IPS DF 6.9 (cell line): ENCODE data around the gene PLAU.

Experiments
- DNase-seq: peaks from one replicate; pipeline ENCODE4 v3.0.0-alpha.2; 2013; ENCODE audit warnings: low read depth, low spot score
- H3K27ac ChIP-seq: one replicate; pipeline ENCODE4 v1.5.1; 2013; ENCODE audit warnings: low read length, control low read depth
- H3K27me3 ChIP-seq: 2 replicates; pipeline ENCODE4 v1.6.1; 2013; ENCODE audit warnings: mild to moderate bottlenecking, low read length; ENCODE audit not compliant: control insufficient read depth, insufficient read depth
- H3K36me3 ChIP-seq: 2 replicates; pipeline ENCODE4 v1.6.1; 2013; ENCODE audit warnings: low read length; ENCODE audit not compliant: control insufficient read depth, insufficient read depth
- H3K4me1 ChIP-seq: 2 replicates; pipeline ENCODE4 v1.6.1; 2013; ENCODE audit warnings: low read length; ENCODE audit not compliant: control insufficient read depth, insufficient read depth
- H3K4me3 ChIP-seq: 2 replicates; pipeline ENCODE4 v1.5.1; 2013; ENCODE audit warnings: mild to moderate bottlenecking, low read length
- H3K9me3 ChIP-seq: 2 replicates; pipeline ENCODE4 v1.6.1; 2013; ENCODE audit warnings: low read length, inconsistent platforms; ENCODE audit not compliant: control insufficient read depth, insufficient read depth
- WGBS: extraction: QIAGEN DNeasy Blood & Tissue Kit; methylation state at CpG from one replicate; pipeline ENCODE4 v1.1.7; 2013; ENCODE audit warnings: mixed read lengths, missing lambda C conversion rate; ENCODE audit not compliant: insufficient read length, insufficient coverage; 5-methylcytosine and 5-hydroxymethylcytosine counted together

Gene PLAU

GRCh38 chr10:73868655-73869195 is 42.2 kb upstream of the PLAU start:
- Histone ChIP-seq H3K36me3 (peaks cover 2% of the 10 kb centered on the region), H3K4me1 (peaks cover 4% of the 10 kb centered on the region; the same call in 1 of the 2 replicates), H3K27ac (no peak overlapping the region), H3K4me3 (no peak overlapping the region), H3K27me3 (no peaks in the 10 kb centered on the region), H3K9me3 (no peaks in the 10 kb centered on the region)
- no peak for DNase-seq
- no CpG with 5 or more reads among the region's 5 CpGs for WGBS

GRCh38 chr10:73871295-73872189 is 39.4 kb upstream of the PLAU start:
- H3K36me3 ChIP-seq, result peaks cover 2% of the 10 kb centered on the region; the same call in 1 of the 2 replicates
- no CpG with 5 or more reads among the region's 8 CpGs for WGBS
- 0 out of 2 replicates have a peak, but pooled peaks cover 3% of the 10 kb centered on the region for H3K4me1 ChIP-seq
- no peaks in the 10 kb centered on the region for H3K9me3 ChIP-seq
- no peaks in the 10 kb centered on the region for H3K27me3 ChIP-seq
- no peak for DNase-seq
- H3K4me3 ChIP-seq, result no peak overlapping the region
- H3K27ac ChIP-seq, result no peak overlapping the region

- H3K4me1 ChIP-seq, result 0 out of 2 replicates have a peak, but pooled peaks cover 3% of the 10 kb centered on the region
Measured at GRCh38 chr10:73872190-73872710, 38.7 kb upstream of the PLAU start.

GRCh38 chr10:73873142-73873837 is 37.6 kb upstream of the PLAU start:
- no peaks in the 10 kb centered on the region for H3K9me3 ChIP-seq
- DNase-seq, result no peak
- no CpG with 5 or more reads among the region's 33 CpGs for WGBS
- H3K4me3 ChIP-seq, result peak overlapping the region; percentile 88; the same call in 1 of the 2 replicates
- H3K36me3 ChIP-seq, result peaks cover 2% of the 10 kb centered on the region; the same call in 1 of the 2 replicates
- H3K27me3 ChIP-seq, result no peaks in the 10 kb centered on the region
- 0 out of 2 replicates have a peak, but pooled peaks cover 3% of the 10 kb centered on the region for H3K4me1 ChIP-seq
- no peak overlapping the region for H3K27ac ChIP-seq

More at GRCh38 chr10:73872190-73872710, 38.7 kb upstream of the PLAU start:
- H3K4me3 ChIP-seq, result no peak overlapping the region
- no CpG with 5 or more reads among the region's 5 CpGs for WGBS
- H3K27ac ChIP-seq, result no peak overlapping the region
- H3K9me3 ChIP-seq, result no peaks in the 10 kb centered on the region
- no peaks in the 10 kb centered on the region for H3K27me3 ChIP-seq
- DNase-seq, result no peak
- H3K36me3 ChIP-seq, result peaks cover 2% of the 10 kb centered on the region; the same call in 1 of the 2 replicates

- 0 out of 2 replicates have a peak, but pooled peaks cover 3% of the 10 kb centered on the region for H3K4me1 ChIP-seq
- DNase-seq, result no peak
- WGBS, result no CpG with 5 or more reads among the region's 39 CpGs
Measured at GRCh38 chr10:73873838-73874215, 37.1 kb upstream of the PLAU start.

GRCh38 chr10:73874267-73875138 is 36.4 kb upstream of the PLAU start, which contains the start of gene CAMK2G:
TSS of gene CAMK2G (minus strand) at chr10:73874555. CDS start at chr10:73874461, 94 bp downstream.
- no peak within 1 kb of the TSS for H3K27ac ChIP-seq
- peak within 1 kb of the TSS; percentile 88 for H3K4me3 ChIP-seq
- DNase-seq, result peak; percentile 27
- H3K9me3 ChIP-seq, result no peaks in the 10 kb centered on the region
- WGBS, result no CpG with 5 or more reads among the region's 95 CpGs
- H3K36me3 ChIP-seq, result peaks cover 2% of the 10 kb centered on the region; the same call in 1 of the 2 replicates
- 0 out of 2 replicates have a peak, but pooled peaks cover 3% of the 10 kb centered on the region for H3K4me1 ChIP-seq
- no peaks in the 10 kb centered on the region for H3K27me3 ChIP-seq

More at GRCh38 chr10:73873838-73874215, 37.1 kb upstream of the PLAU start:
- Histone ChIP-seq H3K27ac (no peak overlapping the region), H3K9me3 (no peaks in the 10 kb centered on the region), H3K4me3 (peak overlapping the region; percentile 88), H3K27me3 (no peaks in the 10 kb centered on the region), H3K36me3 (peaks cover 2% of the 10 kb centered on the region; the same call in 1 of the 2 replicates)

GRCh38 chr10:73875139-73875475 is 35.8 kb upstream of the PLAU start:
- H3K36me3 ChIP-seq, result peaks cover 2% of the 10 kb centered on the region; the same call in 1 of the 2 replicates
- peak overlapping the region; percentile 34; the same call in 1 of the 2 replicates for H3K4me3 ChIP-seq
- H3K27me3 ChIP-seq, result no peaks in the 10 kb centered on the region
- H3K4me1 ChIP-seq, result 0 out of 2 replicates have a peak, but pooled peaks cover 3% of the 10 kb centered on the region
- no CpG with 5 or more reads among the region's 3 CpGs for WGBS
- DNase-seq, result no peak
- H3K9me3 ChIP-seq, result no peaks in the 10 kb centered on the region
- no peak overlapping the region for H3K27ac ChIP-seq

- no peaks in the 10 kb centered on the region for H3K36me3 ChIP-seq
- H3K9me3 ChIP-seq, result no peaks in the 10 kb centered on the region
- no peak overlapping the region for H3K27ac ChIP-seq
- WGBS, result no CpG with 5 or more reads among the region's 4 CpGs
- DNase-seq, result no peak
- no peak overlapping the region for H3K4me3 ChIP-seq
- no peaks in the 10 kb centered on the region for H3K27me3 ChIP-seq
- H3K4me1 ChIP-seq, result 0 out of 2 replicates have a peak, but pooled peaks cover 3% of the 10 kb centered on the region
Measured at GRCh38 chr10:73876157-73876556, 34.8 kb upstream of the PLAU start.

GRCh38 chr10:73876566-73876965 is 34.4 kb upstream of the PLAU start:
- no peak overlapping the region for H3K4me3 ChIP-seq
- DNase-seq, result no peak
- H3K27ac ChIP-seq, result no peak overlapping the region
- H3K4me1 ChIP-seq, result 0 out of 2 replicates have a peak, but pooled peaks cover 3% of the 10 kb centered on the region
- no peaks in the 10 kb centered on the region for H3K27me3 ChIP-seq
- no peaks in the 10 kb centered on the region for H3K36me3 ChIP-seq
- H3K9me3 ChIP-seq, result no peaks in the 10 kb centered on the region
